WI38 (cell line): ENCODE results near the gene WDPCP.

Experiments
- H3K4me3 ChIP-seq: 2 replicates; pipeline ENCODE4 v1.5.1; 2011; ENCODE audit warnings: low read depth, mild to moderate bottlenecking, control low read depth, low read length
- CTCF ChIP-seq: IDR thresholded peaks from 2 replicates; pipeline ENCODE4 v1.5.1; 2012; ENCODE audit warnings: low read depth, mild to moderate bottlenecking, control low read depth, low read length

The WDPCP gene

GRCh38 chr2:63124218-63124617 is 464.1 kb downstream of the WDPCP start:
- H3K4me3 ChIP-seq: no peak overlapping the region
- TF ChIP-seq CTCF: no peak

- TF ChIP-seq CTCF: no peak
- H3K4me3 ChIP-seq: no peak overlapping the region
These were observed 465.4 kb downstream of the WDPCP start for GRCh38 chr2:63122921-63123320.

GRCh38 chr2:63121055-63121834 is 467.0 kb downstream of the WDPCP start:
- no peak overlapping the region for H3K4me3 ChIP-seq
- no peak for TF ChIP-seq CTCF

GRCh38 chr2:63118821-63119220 is 469.5 kb downstream of the WDPCP start:
- H3K4me3 ChIP-seq: no peak overlapping the region
- TF ChIP-seq CTCF: no peak

- no peak for TF ChIP-seq CTCF
- H3K4me3 ChIP-seq: no peak overlapping the region
These were observed 483.8 kb downstream of the WDPCP start for GRCh38 chr2:63104482-63104881.

- TF ChIP-seq CTCF: no peak
- no peak overlapping the region for H3K4me3 ChIP-seq
These were observed 486.3 kb downstream of the WDPCP start for GRCh38 chr2:63101954-63102353.

GRCh38 chr2:63099032-63099431 is 489.2 kb downstream of the WDPCP start:
- H3K4me3 ChIP-seq: no peak overlapping the region
- no peak for TF ChIP-seq CTCF
